ENCODE results near the gene ARFIP1.

ARFIP1 gene

GRCh38 chr4:152819026-152819645, 39.4 kb downstream of the ARFIP1 start:
- ChIA-PET POLR2A (no interaction called here), CTCF (interaction anchor here (0.7 kb wide), 1 partner anchor 332 kb away, joined by 3 read pairs; no protein-coding TSS in a partner anchor)
- no peaks in the 10 kb centered on the region for H3K4me1 ChIP-seq (ENCODE audit: control insufficient read depth, insufficient read depth, low read length)
- H3K9me3 ChIP-seq (ENCODE audit: control insufficient read depth, insufficient read depth, low read depth, low read length), result no peaks in the 10 kb centered on the region
- no peak overlapping the region for H3K27ac ChIP-seq (ENCODE audit: extremely low read depth, low read depth, low read length)
- TF ChIP-seq MEIS1 (CRISPR knock-in tag; IDR thresholded peaks at IDR 0.05; ENCODE audit: borderline replicate concordance) (no peak), ZXDB (tag by site-specific recombination; IDR thresholded peaks at IDR 0.05) (no peak), PATZ1 (tag by site-specific recombination; IDR thresholded peaks at IDR 0.05) (no peak), ZNF174 (tag by site-specific recombination; IDR thresholded peaks at IDR 0.05) (no peak), ZNF629 (tag by site-specific recombination; IDR thresholded peaks at IDR 0.05) (no peak), ZNF112 (tag by site-specific recombination; IDR thresholded peaks at IDR 0.05) (no peak), YY2 (tag by site-specific recombination; IDR thresholded peaks at IDR 0.05) (no peak), ZNF514 (tag by site-specific recombination; IDR thresholded peaks at IDR 0.05) (no peak), KLF1 (tag by site-specific recombination; IDR thresholded peaks at IDR 0.05) (no peak), ZBTB7A (tag by site-specific recombination; IDR thresholded peaks at IDR 0.05; ENCODE audit: low read depth) (no peak), ZNF585B (tag by site-specific recombination; IDR thresholded peaks at IDR 0.05) (no peak), ZNF132 (tag by site-specific recombination; IDR thresholded peaks at IDR 0.05; ENCODE audit: borderline replicate concordance) (no peak), ZNF175 (tag by site-specific recombination; IDR thresholded peaks at IDR 0.05) (no peak), ZNF292 (tag by site-specific recombination; IDR thresholded peaks at IDR 0.05; ENCODE audit: borderline replicate concordance, low read depth) (no peak), ZSCAN30 (tag by site-specific recombination; IDR thresholded peaks at IDR 0.05) (no peak)
- TF ChIP-seq, protein P1, sequence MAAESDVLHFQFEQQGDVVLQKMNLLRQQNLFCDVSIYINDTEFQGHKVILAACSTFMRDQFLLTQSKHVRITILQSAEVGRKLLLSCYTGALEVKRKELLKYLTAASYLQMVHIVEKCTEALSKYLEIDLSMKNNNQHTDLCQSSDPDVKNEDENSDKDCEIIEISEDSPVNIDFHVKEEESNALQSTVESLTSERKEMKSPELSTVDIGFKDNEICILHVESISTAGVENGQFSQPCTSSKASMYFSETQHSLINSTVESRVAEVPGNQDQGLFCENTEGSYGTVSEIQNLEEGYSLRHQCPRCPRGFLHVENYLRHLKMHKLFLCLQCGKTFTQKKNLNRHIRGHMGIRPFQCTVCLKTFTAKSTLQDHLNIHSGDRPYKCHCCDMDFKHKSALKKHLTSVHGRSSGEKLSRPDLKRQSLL (tag by site-specific recombination; IDR thresholded peaks at IDR 0.05), result no peak
- TF ChIP-seq, protein P2, sequence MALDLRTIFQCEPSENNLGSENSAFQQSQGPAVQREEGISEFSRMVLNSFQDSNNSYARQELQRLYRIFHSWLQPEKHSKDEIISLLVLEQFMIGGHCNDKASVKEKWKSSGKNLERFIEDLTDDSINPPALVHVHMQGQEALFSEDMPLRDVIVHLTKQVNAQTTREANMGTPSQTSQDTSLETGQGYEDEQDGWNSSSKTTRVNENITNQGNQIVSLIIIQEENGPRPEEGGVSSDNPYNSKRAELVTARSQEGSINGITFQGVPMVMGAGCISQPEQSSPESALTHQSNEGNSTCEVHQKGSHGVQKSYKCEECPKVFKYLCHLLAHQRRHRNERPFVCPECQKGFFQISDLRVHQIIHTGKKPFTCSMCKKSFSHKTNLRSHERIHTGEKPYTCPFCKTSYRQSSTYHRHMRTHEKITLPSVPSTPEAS (tag by site-specific recombination; IDR thresholded peaks at IDR 0.05), result no peak
- TF ChIP-seq, protein P3, sequence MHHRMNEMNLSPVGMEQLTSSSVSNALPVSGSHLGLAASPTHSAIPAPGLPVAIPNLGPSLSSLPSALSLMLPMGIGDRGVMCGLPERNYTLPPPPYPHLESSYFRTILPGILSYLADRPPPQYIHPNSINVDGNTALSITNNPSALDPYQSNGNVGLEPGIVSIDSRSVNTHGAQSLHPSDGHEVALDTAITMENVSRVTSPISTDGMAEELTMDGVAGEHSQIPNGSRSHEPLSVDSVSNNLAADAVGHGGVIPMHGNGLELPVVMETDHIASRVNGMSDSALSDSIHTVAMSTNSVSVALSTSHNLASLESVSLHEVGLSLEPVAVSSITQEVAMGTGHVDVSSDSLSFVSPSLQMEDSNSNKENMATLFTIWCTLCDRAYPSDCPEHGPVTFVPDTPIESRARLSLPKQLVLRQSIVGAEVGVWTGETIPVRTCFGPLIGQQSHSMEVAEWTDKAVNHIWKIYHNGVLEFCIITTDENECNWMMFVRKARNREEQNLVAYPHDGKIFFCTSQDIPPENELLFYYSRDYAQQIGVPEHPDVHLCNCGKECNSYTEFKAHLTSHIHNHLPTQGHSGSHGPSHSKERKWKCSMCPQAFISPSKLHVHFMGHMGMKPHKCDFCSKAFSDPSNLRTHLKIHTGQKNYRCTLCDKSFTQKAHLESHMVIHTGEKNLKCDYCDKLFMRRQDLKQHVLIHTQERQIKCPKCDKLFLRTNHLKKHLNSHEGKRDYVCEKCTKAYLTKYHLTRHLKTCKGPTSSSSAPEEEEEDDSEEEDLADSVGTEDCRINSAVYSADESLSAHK (tag by site-specific recombination; IDR thresholded peaks at IDR 0.05), result no peak
- H3K4me3 ChIP-seq (ENCODE audit: low read depth, low read length), result no peak overlapping the region
- no peaks in the 10 kb centered on the region for H3K36me3 ChIP-seq (ENCODE audit: control insufficient read depth in 2 of 2, insufficient read depth in 1 of 2, low read length in 2 of 2)

- Histone ChIP-seq H3K27ac (ENCODE audit: extremely low read depth, low read depth, low read length) (no peak overlapping the region), H3K4me3 (ENCODE audit: low read depth, low read length) (no peak overlapping the region), H3K4me1 (ENCODE audit: control insufficient read depth, insufficient read depth, low read length) (no peaks in the 10 kb centered on the region), H3K36me3 (ENCODE audit: control insufficient read depth in 2 of 2, insufficient read depth in 1 of 2, low read length in 2 of 2) (no peaks in the 10 kb centered on the region), H3K9me3 (ENCODE audit: control insufficient read depth, insufficient read depth, low read depth, low read length) (no peaks in the 10 kb centered on the region)
- ChIA-PET POLR2A (no interaction called here), CTCF (interaction anchor here (0.7 kb wide), 1 partner anchor 331 kb away, joined by 3 read pairs; no protein-coding TSS in a partner anchor)
- TF ChIP-seq ZBTB20 (tag by site-specific recombination; IDR thresholded peaks at IDR 0.05) (no peak), WT1 (tag by site-specific recombination; IDR thresholded peaks at IDR 0.05) (no peak), ZSCAN18 (tag by site-specific recombination; IDR thresholded peaks at IDR 0.05) (no peak), ZNF24 (tag by site-specific recombination; IDR thresholded peaks at IDR 0.05) (no peak), ZIC2 (tag by site-specific recombination; IDR thresholded peaks at IDR 0.05) (no peak), ZSCAN16 (tag by site-specific recombination; IDR thresholded peaks at IDR 0.05) (no peak), BCL11B (tag by site-specific recombination; IDR thresholded peaks at IDR 0.05; ENCODE audit: low read depth) (no peak), ZNF175 (tag by site-specific recombination; IDR thresholded peaks at IDR 0.05) (no peak)
- TF ChIP-seq, protein P4, sequence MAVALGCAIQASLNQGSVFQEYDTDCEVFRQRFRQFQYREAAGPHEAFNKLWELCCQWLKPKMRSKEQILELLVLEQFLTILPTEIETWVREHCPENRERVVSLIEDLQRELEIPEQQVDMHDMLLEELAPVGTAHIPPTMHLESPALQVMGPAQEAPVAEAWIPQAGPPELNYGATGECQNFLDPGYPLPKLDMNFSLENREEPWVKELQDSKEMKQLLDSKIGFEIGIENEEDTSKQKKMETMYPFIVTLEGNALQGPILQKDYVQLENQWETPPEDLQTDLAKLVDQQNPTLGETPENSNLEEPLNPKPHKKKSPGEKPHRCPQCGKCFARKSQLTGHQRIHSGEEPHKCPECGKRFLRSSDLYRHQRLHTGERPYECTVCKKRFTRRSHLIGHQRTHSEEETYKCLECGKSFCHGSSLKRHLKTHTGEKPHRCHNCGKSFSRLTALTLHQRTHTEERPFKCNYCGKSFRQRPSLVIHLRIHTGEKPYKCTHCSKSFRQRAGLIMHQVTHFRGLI (tag by site-specific recombination; IDR thresholded peaks at IDR 0.05), result no peak
Measured at GRCh38 chr4:152820073-152820472, 40.3 kb downstream of the ARFIP1 start.
